Measurements from ENCODE around the gene KCNH2.

The KCNH2 gene

GRCh38 chr7:150946421-150947240 is 31.5 kb downstream of the KCNH2 start:
- H3K4me3 Mint-ChIP-seq, result no peak overlapping the region
- H3K4me1 Mint-ChIP-seq, result peaks cover 19% of the 10 kb centered on the region
- H3K27ac Mint-ChIP-seq, result no peak overlapping the region
- no peaks in the 10 kb centered on the region for H3K36me3 Mint-ChIP-seq
- H3K9me3 Mint-ChIP-seq, result no peaks in the 10 kb centered on the region
- no peaks in the 10 kb centered on the region for H3K27me3 Mint-ChIP-seq

GRCh38 chr7:150945853-150946420 is 32.2 kb downstream of the KCNH2 start:
- H3K9me3 Mint-ChIP-seq, result no peaks in the 10 kb centered on the region
- H3K27ac Mint-ChIP-seq, result no peak overlapping the region
- H3K4me1 Mint-ChIP-seq, result peaks cover 25% of the 10 kb centered on the region
- H3K4me3 Mint-ChIP-seq, result no peak overlapping the region
- H3K36me3 Mint-ChIP-seq, result no peaks in the 10 kb centered on the region
- H3K27me3 Mint-ChIP-seq, result no peaks in the 10 kb centered on the region

DNA sequence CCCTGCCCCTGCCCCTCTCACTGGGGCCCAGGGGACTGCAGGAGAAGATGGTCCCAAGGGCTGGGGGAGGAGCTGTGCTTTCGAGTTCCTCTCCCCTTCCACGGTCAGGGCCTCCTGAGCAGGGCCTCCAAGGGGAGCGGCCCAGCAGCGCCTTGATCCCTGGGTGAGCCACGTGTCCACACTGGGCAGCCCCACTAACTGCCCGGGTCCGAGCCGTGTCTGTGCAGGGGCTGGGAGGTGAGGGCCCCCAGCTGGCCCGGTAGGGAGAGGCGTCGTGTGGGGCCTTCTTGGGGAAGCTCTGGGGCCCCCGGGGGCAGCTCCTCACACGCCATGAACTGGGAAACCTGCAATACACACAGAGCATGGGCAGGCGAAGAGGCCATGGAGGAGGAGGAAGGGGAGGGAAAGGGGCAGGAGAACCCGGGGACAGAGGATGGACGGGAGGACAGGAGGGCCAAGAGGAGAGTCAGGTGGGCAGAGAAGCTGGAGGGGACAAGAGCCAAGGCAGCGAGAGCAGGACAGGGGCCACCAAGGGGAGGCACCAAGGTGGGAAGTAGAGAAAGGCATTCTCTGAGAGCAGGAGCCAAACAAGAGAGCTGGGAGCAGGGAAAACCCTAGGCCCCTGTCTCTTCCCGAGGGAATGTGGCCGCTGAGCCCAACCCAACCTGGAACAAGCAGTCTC is 32.8 kb downstream of the KCNH2 start:
- H3K27me3 Mint-ChIP-seq, result no peaks in the 10 kb centered on the region
- peaks cover 25% of the 10 kb centered on the region for H3K4me1 Mint-ChIP-seq
- no peaks in the 10 kb centered on the region for H3K36me3 Mint-ChIP-seq
- no peaks in the 10 kb centered on the region for H3K9me3 Mint-ChIP-seq
- H3K4me3 Mint-ChIP-seq, result no peak overlapping the region
- no peak overlapping the region for H3K27ac Mint-ChIP-seq

DNA sequence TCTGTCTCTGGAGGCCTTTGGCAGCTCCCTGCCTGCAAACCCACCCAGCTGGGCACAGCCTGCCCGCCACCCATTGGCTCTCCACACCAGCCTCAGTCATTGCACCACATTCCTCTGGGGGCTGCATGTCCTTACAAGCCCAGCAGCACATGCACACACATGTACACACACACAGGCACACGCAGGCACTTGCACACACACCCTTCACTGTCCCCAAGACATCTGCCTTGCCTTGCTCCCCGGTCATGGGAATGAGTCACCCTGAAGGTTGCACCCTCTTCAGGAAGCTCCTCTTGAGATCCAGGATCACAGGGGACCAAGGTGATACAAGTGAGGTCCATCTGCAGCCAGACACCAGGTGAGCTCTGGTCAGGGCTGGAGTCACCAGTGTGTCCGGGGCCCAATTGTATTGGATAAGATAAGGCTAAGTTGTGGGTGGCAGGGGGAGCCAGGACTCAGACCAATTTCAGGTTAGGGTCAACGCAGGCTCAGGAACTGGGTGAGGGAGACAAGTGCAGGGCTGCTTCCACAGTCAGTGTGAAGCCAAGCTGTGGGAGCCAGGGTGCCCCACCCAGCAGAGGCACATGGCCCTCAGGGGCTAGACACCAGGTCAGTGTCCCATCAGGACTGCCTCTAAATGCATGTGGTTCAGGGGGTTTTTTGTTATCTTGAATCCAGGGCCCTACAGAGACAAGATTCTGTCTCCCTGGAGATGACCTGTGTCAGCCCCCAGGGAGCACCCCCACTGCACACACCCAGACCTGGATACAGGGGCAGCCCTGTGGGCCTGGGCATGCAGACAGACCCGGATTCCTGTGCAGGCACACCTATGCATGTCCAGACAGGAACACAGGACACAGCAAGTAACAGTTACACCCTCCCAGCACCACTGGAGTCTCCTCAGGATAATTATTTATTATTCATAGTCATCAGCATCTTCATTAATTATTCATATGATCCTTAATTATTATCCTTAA is 33.8 kb downstream of the KCNH2 start:
- Mint-ChIP-seq H3K36me3 (no peaks in the 10 kb centered on the region), H3K9me3 (no peaks in the 10 kb centered on the region), H3K27ac (no peak overlapping the region), H3K4me3 (no peak overlapping the region), H3K4me1 (peaks cover 27% of the 10 kb centered on the region), H3K27me3 (no peaks in the 10 kb centered on the region)

- H3K4me3 Mint-ChIP-seq, result no peak overlapping the region
- H3K4me1 Mint-ChIP-seq, result peaks cover 34% of the 10 kb centered on the region
- H3K27me3 Mint-ChIP-seq, result no peaks in the 10 kb centered on the region
- H3K27ac Mint-ChIP-seq, result peak overlapping the region; percentile 89
- H3K9me3 Mint-ChIP-seq, result no peaks in the 10 kb centered on the region
- no peaks in the 10 kb centered on the region for H3K36me3 Mint-ChIP-seq
These were observed 34.7 kb downstream of the KCNH2 start for GRCh38 chr7:150943453-150943814.

DNA sequence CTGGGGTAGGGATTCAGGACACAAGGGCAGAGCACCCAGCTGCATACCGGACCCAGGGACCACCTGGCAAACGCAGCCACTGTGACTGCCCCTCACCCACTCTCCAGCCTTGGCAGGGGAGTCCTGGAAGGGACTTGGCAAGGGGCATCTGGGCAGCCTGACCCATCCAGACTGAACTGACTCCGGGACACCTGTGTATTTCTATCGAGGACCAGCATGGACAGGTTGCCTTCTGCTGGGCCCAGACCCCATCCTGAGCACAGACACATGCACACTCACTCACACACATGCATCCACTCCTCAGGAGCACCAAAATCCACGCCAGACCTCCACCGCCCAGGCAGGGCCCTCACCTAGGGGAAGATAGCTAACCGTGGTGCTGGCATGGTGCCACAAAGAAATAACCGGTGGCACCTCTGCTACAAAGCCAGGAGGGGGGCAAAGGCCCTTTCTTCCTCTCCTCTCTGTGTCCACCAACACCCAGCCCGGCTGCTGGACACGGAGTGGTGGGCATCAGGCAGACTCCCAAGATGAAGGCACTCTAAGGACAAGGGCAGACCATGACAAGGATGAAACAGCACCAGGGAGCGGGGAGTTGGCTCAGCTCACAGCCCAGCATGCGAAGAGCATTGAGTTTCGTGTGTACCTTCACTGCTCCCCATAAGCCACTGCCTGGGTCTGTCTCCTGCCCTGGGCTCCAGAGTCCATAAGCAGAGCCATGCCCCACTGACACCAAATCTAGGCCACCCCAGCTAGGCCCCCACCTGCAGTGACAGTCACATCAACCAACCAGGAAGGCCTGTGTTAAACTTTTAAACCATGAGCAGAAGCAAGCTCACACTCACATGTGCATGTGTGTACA is 35.3 kb downstream of the KCNH2 start:
- Mint-ChIP-seq H3K36me3 (no peaks in the 10 kb centered on the region), H3K4me1 (peaks cover 41% of the 10 kb centered on the region), H3K4me3 (no peak overlapping the region), H3K27me3 (no peaks in the 10 kb centered on the region), H3K27ac (no peak overlapping the region), H3K9me3 (no peaks in the 10 kb centered on the region)

DNA sequence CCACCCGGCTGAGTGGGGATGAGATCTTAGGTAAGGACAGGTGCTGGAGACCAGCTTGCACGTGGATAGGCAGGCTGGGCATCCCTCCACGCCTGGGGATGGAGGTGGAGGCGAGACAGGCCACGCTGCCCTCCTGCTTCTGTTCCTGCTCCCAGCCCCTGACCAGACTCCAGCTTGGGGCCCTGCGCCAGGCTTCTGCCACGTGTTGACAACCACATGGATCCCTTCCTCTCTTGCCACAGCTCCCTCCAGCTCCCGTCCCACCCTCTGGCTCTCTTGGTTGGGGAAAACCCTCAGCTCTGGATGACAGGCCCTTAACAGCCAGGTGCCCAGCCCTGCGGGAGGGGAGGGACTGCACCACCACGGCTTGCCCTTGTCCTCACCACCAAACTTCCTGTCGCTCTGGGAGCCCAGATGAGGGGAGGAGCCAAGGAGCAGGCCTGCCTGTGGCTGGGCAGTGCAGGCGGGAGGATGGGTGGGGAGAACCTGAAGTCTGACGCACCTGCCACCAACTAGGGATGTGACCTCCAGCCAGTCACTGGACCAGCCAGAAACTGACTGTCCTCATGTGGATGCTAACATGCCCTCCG is 36.0 kb downstream of the KCNH2 start:
- no peak overlapping the region for H3K27ac Mint-ChIP-seq
- H3K9me3 Mint-ChIP-seq, result no peaks in the 10 kb centered on the region
- no peak overlapping the region for H3K4me3 Mint-ChIP-seq

GRCh38 chr7:150941351-150942000 is 36.6 kb downstream of the KCNH2 start:
- Mint-ChIP-seq H3K4me1 (peaks cover 45% of the 10 kb centered on the region), H3K27me3 (no peaks in the 10 kb centered on the region), H3K4me3 (no peak overlapping the region), H3K27ac (no peak overlapping the region), H3K36me3 (no peaks in the 10 kb centered on the region), H3K9me3 (no peaks in the 10 kb centered on the region)

More for the DNA sequence above, 36.0 kb downstream of the KCNH2 start:
- peaks cover 45% of the 10 kb centered on the region for H3K4me1 Mint-ChIP-seq
- H3K36me3 Mint-ChIP-seq, result no peaks in the 10 kb centered on the region
- no peaks in the 10 kb centered on the region for H3K27me3 Mint-ChIP-seq

DNA sequence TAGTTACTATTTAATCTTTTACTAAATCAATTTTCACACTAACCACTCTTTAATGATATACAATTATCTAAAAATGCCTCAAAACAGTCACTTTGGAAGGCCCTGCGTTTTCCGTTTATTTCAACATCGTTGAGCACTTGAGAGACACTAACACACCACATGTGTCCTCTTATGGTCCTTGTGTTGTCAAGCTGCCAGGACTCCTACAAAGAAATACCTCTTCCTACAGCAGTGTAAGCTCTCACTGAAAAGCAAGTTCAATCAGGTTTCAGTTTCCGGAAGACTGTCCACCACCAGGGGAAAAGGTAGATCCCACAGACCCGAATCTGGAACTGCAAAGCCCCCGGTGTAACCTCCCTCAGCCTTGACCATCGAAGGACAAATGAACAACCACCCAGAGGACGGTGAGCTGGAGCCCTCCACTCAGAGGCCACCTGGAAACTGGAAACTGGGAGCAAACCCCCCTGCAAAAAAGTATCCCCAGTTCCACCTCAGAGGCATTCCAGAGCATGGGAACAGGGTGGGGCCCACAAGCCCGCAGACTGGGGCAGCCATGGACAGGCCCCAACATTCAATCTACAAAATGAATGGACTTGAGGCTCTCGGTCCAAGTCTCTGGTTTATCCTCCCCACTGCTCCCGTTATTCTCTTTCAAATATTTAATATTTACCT is 37.6 kb downstream of the KCNH2 start:
- no peak overlapping the region for H3K27ac Mint-ChIP-seq
- no peaks in the 10 kb centered on the region for H3K27me3 Mint-ChIP-seq
- no peak overlapping the region for H3K4me3 Mint-ChIP-seq
- no peaks in the 10 kb centered on the region for H3K36me3 Mint-ChIP-seq
- H3K9me3 Mint-ChIP-seq, result no peaks in the 10 kb centered on the region
- H3K4me1 Mint-ChIP-seq, result peaks cover 45% of the 10 kb centered on the region

DNA sequence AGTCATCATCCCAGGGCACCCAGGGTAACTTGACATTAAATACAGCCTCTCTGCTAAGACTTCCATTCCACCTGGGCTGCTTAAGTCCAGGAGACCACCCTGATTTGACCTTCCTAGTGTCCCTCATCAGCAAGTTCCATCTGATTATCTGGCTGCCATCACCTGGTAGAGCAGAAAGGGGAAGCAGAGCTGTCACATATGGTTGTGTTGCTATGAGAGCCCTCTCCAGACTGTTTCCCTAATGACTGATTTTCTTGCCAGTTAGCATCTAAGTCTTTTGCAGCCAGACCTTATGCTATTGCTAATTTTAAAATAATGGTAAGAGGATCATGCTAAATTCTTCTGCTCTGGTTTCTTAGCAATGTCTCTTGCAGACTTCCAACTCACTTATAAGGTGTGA is 38.7 kb downstream of the KCNH2 start:
- H3K27ac Mint-ChIP-seq, result peak overlapping the region; percentile 43
- peaks cover 45% of the 10 kb centered on the region for H3K4me1 Mint-ChIP-seq
- no peaks in the 10 kb centered on the region for H3K9me3 Mint-ChIP-seq
- no peak overlapping the region for H3K4me3 Mint-ChIP-seq
- no peaks in the 10 kb centered on the region for H3K36me3 Mint-ChIP-seq
- no peaks in the 10 kb centered on the region for H3K27me3 Mint-ChIP-seq

DNA sequence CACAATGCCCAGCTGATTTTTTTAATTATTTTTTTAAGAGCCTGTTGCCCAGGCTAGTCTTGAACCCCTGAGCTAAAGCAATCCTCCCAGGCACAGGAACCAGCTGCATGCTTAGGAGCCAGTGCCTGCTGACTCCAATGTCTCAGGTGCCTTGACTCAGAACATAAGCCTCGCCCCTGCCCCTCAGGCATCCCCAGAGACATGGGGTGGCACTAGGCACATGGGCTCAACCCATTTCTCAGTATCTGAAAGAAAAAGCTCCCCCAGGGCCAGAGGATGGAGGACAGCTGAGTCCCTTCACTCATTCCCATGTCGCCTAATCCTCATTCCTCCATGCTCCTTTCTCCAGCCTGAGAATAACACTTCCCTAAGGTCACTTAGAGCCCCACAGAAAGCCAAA is 39.1 kb downstream of the KCNH2 start:
- peak overlapping the region; percentile 43 for H3K27ac Mint-ChIP-seq
- no peaks in the 10 kb centered on the region for H3K36me3 Mint-ChIP-seq
- H3K4me1 Mint-ChIP-seq, result peaks cover 45% of the 10 kb centered on the region
- no peaks in the 10 kb centered on the region for H3K9me3 Mint-ChIP-seq
- H3K4me3 Mint-ChIP-seq, result no peak overlapping the region
- H3K27me3 Mint-ChIP-seq, result no peaks in the 10 kb centered on the region

DNA sequence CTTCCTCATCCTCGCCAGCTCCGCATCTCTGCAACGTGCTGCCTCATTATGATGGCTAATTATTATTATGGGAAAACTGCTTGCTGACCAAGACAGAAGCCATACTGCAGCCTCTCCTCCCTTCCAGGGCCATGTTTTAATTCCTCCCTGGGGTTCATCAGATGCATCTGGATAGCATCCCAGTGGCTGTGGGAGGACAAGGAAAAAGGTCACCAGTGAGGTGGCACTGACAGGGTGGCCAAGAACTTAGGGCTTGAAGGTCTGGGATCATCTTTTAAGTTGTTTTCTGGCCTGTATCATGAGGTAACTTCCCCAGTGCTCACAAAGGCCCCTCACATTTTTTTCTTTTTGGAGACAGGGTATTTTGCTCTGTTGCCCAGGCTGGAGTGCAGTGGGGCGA is 39.6 kb downstream of the KCNH2 start:
- Mint-ChIP-seq H3K4me1 (peaks cover 45% of the 10 kb centered on the region), H3K27me3 (no peaks in the 10 kb centered on the region), H3K36me3 (no peaks in the 10 kb centered on the region), H3K4me3 (peak overlapping the region; percentile 70), H3K27ac (peak overlapping the region; percentile 12), H3K9me3 (no peaks in the 10 kb centered on the region)

- Mint-ChIP-seq H3K4me3 (peak overlapping the region; percentile 70), H3K27me3 (no peaks in the 10 kb centered on the region), H3K27ac (peak overlapping the region; percentile 12), H3K9me3 (no peaks in the 10 kb centered on the region), H3K36me3 (no peaks in the 10 kb centered on the region), H3K4me1 (peaks cover 39% of the 10 kb centered on the region)
These were observed 40.1 kb downstream of the KCNH2 start for GRCh38 chr7:150937848-150938561.
